Neuronal stem cell (in vitro differentiated cells): ENCODE data around the gene CFAP97.

Experiments
- DNase-seq: peaks from one replicate; pipeline ENCODE4 v3.0.0-alpha.2; 2013; ENCODE audit warnings: low spot score
- H2AFZ ChIP-seq: one replicate; pipeline ENCODE4 v1.6.1; 2013; ENCODE audit warnings: mild to moderate bottlenecking, low read length, inconsistent platforms
- H2AK5ac ChIP-seq: 2 replicates; pipeline ENCODE4 v1.6.1; 2013; ENCODE audit warnings: low read depth, mild to moderate bottlenecking, inconsistent platforms, low read length, moderate library complexity, mixed read lengths
- H2BK120ac ChIP-seq: 2 replicates; pipeline ENCODE4 v1.6.1; 2013; ENCODE audit warnings: low read depth, mild to moderate bottlenecking, inconsistent platforms, low read length, moderate library complexity, mixed read lengths
- H2BK12ac ChIP-seq: one replicate; pipeline ENCODE4 v1.6.1; 2013; ENCODE audit warnings: low read length, inconsistent platforms
- H2BK15ac ChIP-seq: 2 replicates; pipeline ENCODE4 v1.6.1; 2013; ENCODE audit warnings: mild to moderate bottlenecking, low read length, inconsistent platforms, mixed read lengths
- H2BK5ac ChIP-seq: one replicate; pipeline ENCODE4 v1.6.1; 2013; ENCODE audit warnings: inconsistent platforms, mild to moderate bottlenecking, low read length, moderate library complexity
- H3K14ac ChIP-seq: one replicate; pipeline ENCODE4 v1.6.1; 2013; ENCODE audit warnings: low read length, inconsistent platforms
- H3K18ac ChIP-seq: 2 replicates; pipeline ENCODE4 v1.6.1; 2013; ENCODE audit warnings: low read length, inconsistent platforms
- H3K23ac ChIP-seq: 2 replicates; pipeline ENCODE4 v1.6.1; 2013; ENCODE audit warnings: low read depth, mild to moderate bottlenecking, mixed read lengths, low read length, inconsistent platforms; ENCODE audit not compliant: poor library complexity
- H3K27ac ChIP-seq: replicated peaks from 3 replicates; pipeline ENCODE4 v1.5.1; 2013; ENCODE audit warnings: low read length, inconsistent platforms
- H3K27me3 ChIP-seq, 3 experiments: 2 replicates each; pipeline ENCODE4 v1.6.1; 2013; ENCODE audit warnings: low read length in 3 of 3, mild to moderate bottlenecking in 2 of 3, inconsistent platforms in 1 of 3, low read depth in 1 of 3, mixed read lengths in 1 of 3, moderate library complexity in 1 of 3; ENCODE audit not compliant: control insufficient read depth in 3 of 3, insufficient read depth in 3 of 3
- H3K36me3 ChIP-seq, 2 donors: replicated peaks in 1 of 2; 2 replicates each; pipeline ENCODE4 v1.6.1; 2013; ENCODE audit warnings: low read length in 2 of 2; ENCODE audit not compliant: control insufficient read depth in 2 of 2, insufficient read depth in 2 of 2
- H3K4ac ChIP-seq: 2 replicates; pipeline ENCODE4 v1.6.1; 2013; ENCODE audit warnings: inconsistent platforms, mild to moderate bottlenecking, low read length, moderate library complexity
- H3K4me1 ChIP-seq, 2 donors: 1 replicate in 1 of 2; 2 replicates in 1 of 2; pipeline ENCODE4 v1.6.1; 2013; ENCODE audit warnings: low read length in 2 of 2, low read depth in 1 of 2; ENCODE audit not compliant: control insufficient read depth in 2 of 2, insufficient read depth in 1 of 2
- H3K4me2 ChIP-seq: one replicate; pipeline ENCODE4 v1.6.1; 2013; ENCODE audit warnings: mild to moderate bottlenecking, low read length, inconsistent platforms; ENCODE audit not compliant: insufficient read depth, poor library complexity, severe bottlenecking
- H3K4me3 ChIP-seq, 2 donors: 2 replicates each; pipeline ENCODE4 v1.5.1; 2013; ENCODE audit warnings: low read length in 2 of 2, mild to moderate bottlenecking in 2 of 2, inconsistent platforms in 1 of 2, moderate library complexity in 1 of 2
- H3K79me1 ChIP-seq: one replicate; pipeline ENCODE4 v1.6.1; 2013; ENCODE audit warnings: low read depth, mild to moderate bottlenecking, inconsistent platforms, low read length, moderate library complexity
- H3K9ac ChIP-seq: one replicate; pipeline ENCODE4 v1.6.1; 2013; ENCODE audit warnings: mild to moderate bottlenecking, low read depth, low read length, inconsistent platforms; ENCODE audit not compliant: poor library complexity
- H3K9me3 ChIP-seq, 2 donors: replicated peaks in 1 of 2; 2 replicates each; pipeline versions ENCODE3 to v1.6.1; 2013; ENCODE audit warnings: low read length in 2 of 2, mild to moderate bottlenecking in 2 of 2, inconsistent platforms in 1 of 2, low read depth in 1 of 2, mixed read lengths in 1 of 2, moderate library complexity in 1 of 2; ENCODE audit not compliant: control insufficient read depth in 2 of 2, insufficient read depth in 1 of 2
- H4K8ac ChIP-seq: one replicate; pipeline ENCODE4 v1.6.1; 2013; ENCODE audit warnings: low read depth, mild to moderate bottlenecking, inconsistent platforms, low read length, moderate library complexity
- H4K91ac ChIP-seq: one replicate; pipeline ENCODE4 v1.6.1; 2013; ENCODE audit warnings: low read length, low read depth, mild to moderate bottlenecking, inconsistent platforms; ENCODE audit not compliant: poor library complexity
- WGBS, 2 donors: extraction: QIAGEN DNeasy Blood & Tissue Kit; methylation state at CpG; one replicate each; pipeline ENCODE4 v1.1.7; 2013; ENCODE audit warnings: missing lambda C conversion rate in 2 of 2, mixed read lengths in 1 of 2; ENCODE audit not compliant: insufficient read length in 2 of 2, insufficient replicate concordance in 1 of 2; ENCODE audit errors: extremely low coverage in 2 of 2; 5-methylcytosine and 5-hydroxymethylcytosine counted together

The CFAP97 gene

DNA sequence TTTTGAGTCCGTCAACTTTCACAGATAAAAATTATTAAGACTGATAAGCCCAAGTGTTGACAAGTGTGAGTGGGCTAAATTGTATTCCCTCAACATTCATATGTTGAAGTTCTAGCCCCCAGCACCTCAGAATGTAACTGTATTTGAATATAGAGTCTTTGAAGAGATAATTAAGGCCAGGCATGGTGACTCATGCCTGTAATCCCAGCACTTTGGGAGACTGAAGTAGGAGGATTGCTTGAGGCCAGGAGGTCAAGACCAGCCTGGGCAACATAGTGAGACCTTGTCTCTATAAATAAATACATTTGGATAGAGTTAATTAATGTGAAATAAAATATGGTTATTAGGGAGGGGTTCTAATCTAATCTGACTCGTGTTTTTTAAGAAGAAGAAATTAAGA, 90.5 kb downstream of the CFAP97 start:
- Histone ChIP-seq H2BK120ac (no peak overlapping the region), H3K14ac (no peak overlapping the region), H4K91ac (no peak overlapping the region), H2BK5ac (no peak overlapping the region), H2AK5ac (no peak overlapping the region), H3K79me1 (no peaks in the 10 kb centered on the region), H3K4me3 (no peak overlapping the region), H3K9ac (no peak overlapping the region), H3K9me3 (no peaks in the 10 kb centered on the region), H3K18ac (no peak overlapping the region), H3K4me1 (peaks cover 0 to 4% of the 10 kb centered on the region in 2 donors), H3K23ac (no peak overlapping the region), H3K36me3 (no peaks in the 10 kb centered on the region), H3K27ac (no peak overlapping the region), H3K4me2 (no peak overlapping the region), H2BK12ac (no peak overlapping the region), H3K4ac (no peak overlapping the region), H2BK15ac (no peak overlapping the region), H4K8ac (no peak overlapping the region), H3K27me3 (peaks cover 0 to 11% (median 0%) of the 10 kb centered on the region in 3 experiments), H2AFZ (no peak overlapping the region)
- no peak for DNase-seq
- WGBS, 2 donors: no CpG with 5 or more reads among the region's 2 CpGs

- Histone ChIP-seq H3K79me1 (no peaks in the 10 kb centered on the region), H3K9me3 (no peaks in the 10 kb centered on the region), H3K4me2 (no peak overlapping the region), H2AK5ac (no peak overlapping the region), H2BK120ac (no peak overlapping the region), H3K18ac (no peak overlapping the region), H3K36me3 (no peaks in the 10 kb centered on the region), H3K9ac (no peak overlapping the region), H2BK5ac (no peak overlapping the region), H4K8ac (no peak overlapping the region), H3K14ac (no peak overlapping the region), H3K27ac (no peak overlapping the region), H3K27me3 (peaks cover 0 to 7% (median 0%) of the 10 kb centered on the region in 3 experiments), H3K4ac (no peak overlapping the region), H3K4me1 (peaks cover 0 to 4% of the 10 kb centered on the region in 2 donors), H2BK15ac (no peak overlapping the region), H2AFZ (no peak overlapping the region), H3K4me3 (no peak overlapping the region), H3K23ac (no peak overlapping the region), H2BK12ac (no peak overlapping the region), H4K91ac (no peak overlapping the region)
- WGBS, 2 donors: no CpG with 5 or more reads among the region's 2 CpGs
- DNase-seq: no peak
Measured at GRCh38 chr4:185112104-185112503, 91.7 kb downstream of the CFAP97 start.

- Histone ChIP-seq H2BK5ac (no peak overlapping the region), H2BK120ac (no peak overlapping the region), H3K4me3 (no peak overlapping the region), H4K8ac (no peak overlapping the region), H3K14ac (no peak overlapping the region), H3K4me1 (peaks cover 0 to 1% of the 10 kb centered on the region in 2 donors), H3K27me3 (peaks cover 0 to 7% (median 0%) of the 10 kb centered on the region in 3 experiments), H3K23ac (no peak overlapping the region), H3K18ac (no peak overlapping the region), H3K79me1 (no peaks in the 10 kb centered on the region), H2AK5ac (no peak overlapping the region), H3K4me2 (no peak overlapping the region), H3K36me3 (no peaks in the 10 kb centered on the region), H3K9me3 (no peaks in the 10 kb centered on the region), H3K27ac (no peak overlapping the region), H2BK12ac (no peak overlapping the region), H4K91ac (no peak overlapping the region), H3K4ac (no peak overlapping the region), H2AFZ (no peak overlapping the region), H3K9ac (no peak overlapping the region), H2BK15ac (no peak overlapping the region)
- no CpG with 5 or more reads among the region's 11 CpGs for WGBS, 2 donors
- no peak for DNase-seq
Measured at GRCh38 chr4:185110375-185110823, 93.4 kb downstream of the CFAP97 start.

- no peak overlapping the region for H3K4ac ChIP-seq
- H2AK5ac ChIP-seq: no peak overlapping the region
- H2BK15ac ChIP-seq: no peak overlapping the region
- no peak overlapping the region for H3K4me3 ChIP-seq
- H3K18ac ChIP-seq: no peak overlapping the region
- no peak overlapping the region for H2BK5ac ChIP-seq
- H2AFZ ChIP-seq: no peak overlapping the region
- H3K9me3 ChIP-seq: no peaks in the 10 kb centered on the region
- H3K4me1 ChIP-seq: peaks cover 0 to 1% of the 10 kb centered on the region in 2 donors
- no peak overlapping the region for H3K14ac ChIP-seq
- H3K79me1 ChIP-seq: no peaks in the 10 kb centered on the region
- H2BK12ac ChIP-seq: no peak overlapping the region
- H3K36me3 ChIP-seq: no peaks in the 10 kb centered on the region
- no peak overlapping the region for H3K27ac ChIP-seq
- no peak overlapping the region for H3K23ac ChIP-seq
- no peak overlapping the region for H3K9ac ChIP-seq
- no peak overlapping the region for H4K8ac ChIP-seq
- H2BK120ac ChIP-seq: no peak overlapping the region
- DNase-seq: no peak
- H3K27me3 ChIP-seq: peaks cover 0 to 7% (median 0%) of the 10 kb centered on the region in 3 experiments
- H4K91ac ChIP-seq: no peak overlapping the region
- no peak overlapping the region for H3K4me2 ChIP-seq
Measured at GRCh38 chr4:185109736-185110135, 94.1 kb downstream of the CFAP97 start.
